OCI-LY7 (cell line): ENCODE results near the gene KIFC1. TPM values are rescaled to one million over a fixed set of nuclear protein-coding genes. Genes with fewer than 3 reads are reported as not detected.

ENCODE experiments used
- BruUV-seq: library from RNA; stranded (reverse); fragments of 400-500 nt; replicated peaks from 2 replicates; lab custom pipeline; 2021; lab: Mats Ljungman, UMichigan
- CTCF ChIA-PET: fragments of 300-600 bp; sonication (Branson Sonifier 250); formaldehyde crosslinking; loops from one replicate; lab custom pipeline; 2022; ENCODE audit warnings: antibody characterized with exemption; ENCODE audit not compliant: unreplicated experiment; lab: Charles Lee
- POLR2A ChIA-PET: fragments of 300-600 bp; sonication (Branson Sonifier 250); formaldehyde crosslinking; loops from one replicate; lab custom pipeline; 2022; ENCODE audit warnings: antibody characterized with exemption; lab: Charles Lee
- DNase-seq: peaks from one replicate; pipeline ENCODE4 v3.0.0-alpha.2; 2015; ENCODE audit warnings: low spot score
- H2AFZ ChIP-seq: fragments of 200-600 bp; sonication (generic), shearing (Covaris generic); 2 replicates; pipeline ENCODE4 v1.6.1; 2014; ENCODE audit warnings: mild to moderate bottlenecking, antibody characterized with exemption, low read length, moderate library complexity
- H3K27ac ChIP-seq: fragments of 200-600 bp; sonication (generic); 2 replicates; pipeline ENCODE4 v1.5.1; 2014; ENCODE audit warnings: mixed run types, low read depth, mild to moderate bottlenecking, moderate library complexity, low read length, inconsistent platforms; ENCODE audit not compliant: poor library complexity, severe bottlenecking
- H3K36me3 ChIP-seq: fragments of 200-600 bp; sonication (generic); 2 replicates; pipeline ENCODE4 v1.6.1; 2014; ENCODE audit warnings: mild to moderate bottlenecking, antibody characterized with exemption, low read length, moderate library complexity, mixed read lengths; ENCODE audit not compliant: insufficient read depth
- H3K4me1 ChIP-seq: fragments of 200-600 bp; sonication (generic); 2 replicates; pipeline ENCODE4 v1.5.1; 2014; ENCODE audit warnings: mild to moderate bottlenecking, low read length; ENCODE audit not compliant: insufficient read depth, poor library complexity, severe bottlenecking
- H3K4me2 ChIP-seq: fragments of 200-600 bp; sonication (generic); 2 replicates; pipeline ENCODE4 v1.6.1; 2014; ENCODE audit warnings: mild to moderate bottlenecking, low read length
- H3K4me3 ChIP-seq: fragments of 200-600 bp; sonication (generic); 2 replicates; pipeline ENCODE4 v1.5.1; 2014; ENCODE audit warnings: mild to moderate bottlenecking, low read depth, low read length; ENCODE audit not compliant: poor library complexity, severe bottlenecking
- H3K79me2 ChIP-seq: fragments of 200-600 bp; sonication (generic); 2 replicates; pipeline ENCODE4 v1.6.1; 2016; ENCODE audit warnings: low read depth, mild to moderate bottlenecking, low read length, moderate library complexity, mixed read lengths; ENCODE audit not compliant: insufficient read depth
- H3K9me2 ChIP-seq: fragments of 200-600 bp; sonication (generic); 2 replicates; pipeline ENCODE4 v1.6.1; 2016; ENCODE audit warnings: mild to moderate bottlenecking, low read length, mixed read lengths; ENCODE audit not compliant: insufficient read depth
- H3K9me3 ChIP-seq: fragments of 200-600 bp; sonication (generic); 2 replicates; pipeline ENCODE4 v1.6.1; 2014; ENCODE audit warnings: mild to moderate bottlenecking, mixed run types, low read length, mixed read lengths
- H4K20me1 ChIP-seq: fragments of 200-600 bp; sonication (generic); 2 replicates; pipeline ENCODE4 v1.6.1; 2014; ENCODE audit warnings: mild to moderate bottlenecking, antibody characterized with exemption, low read length, moderate library complexity, mixed read lengths; ENCODE audit not compliant: insufficient read depth
- EZH2phosphoT487 ChIP-seq: fragments of 200-600 bp; sonication (generic); IDR thresholded peaks from 2 replicates; pipeline ENCODE4 v1.6.1; 2018; ENCODE audit warnings: low read depth, borderline replicate concordance, mild to moderate bottlenecking, mixed run types, antibody characterized with exemption, low read length, moderate library complexity, mixed read lengths
- intact Hi-C: fragments of 100-400 bp; cut with micrococcal nuclease; formaldehyde crosslinking; loops from one replicate; pipeline ENCODE4 v1.10.0; 2022; ENCODE audit not compliant: unreplicated experiment
- total RNA-seq, 2 experiments: library from RNA; depleted of rRNA in 1 of 2; stranded (reverse); fragments of >200 nt in 1 of 2; shearing (Covaris generic) in 1 of 2; gene quantifications; 2 replicates each; pipeline ENCODE4 v1.2.3, GENCODE V29; 2014 to 2022
- TF ChIP-seq, protein P1 (sequence below): fragments of 200-600 bp; sonication (generic); conservative IDR thresholded peaks from 2 replicates; pipeline ENCODE4 v1.5.1; 2014; ENCODE audit warnings: mild to moderate bottlenecking, antibody characterized with exemption, low read length, moderate library complexity, mixed read lengths

KIFC1 gene
- total RNA-seq, 2 experiments from 2014 or later: 138 to 167 TPM

- peaks cover 35% of the 10 kb centered on the region for H3K4me1 ChIP-seq
- peak overlapping the region; percentile 92 for H3K4me2 ChIP-seq
- H4K20me1 ChIP-seq: peaks cover 30% of the 10 kb centered on the region
- peak overlapping the region; percentile 30; the same call in 1 of the 2 replicates for H2AFZ ChIP-seq
- peak overlapping the region; percentile 90 for H3K27ac ChIP-seq
- ChIA-PET POLR2A (interaction anchor here (1.0 to 1.2 kb wide), 3 partner anchors 34 to 319 kb away, joined by 3 to 6 read pairs (median 5); partner anchors contain the start of genes HLA-DPA1 and TAPBP), CTCF (no interaction called here)
- no peaks in the 10 kb centered on the region for H3K9me3 ChIP-seq
- H3K4me3 ChIP-seq: peak overlapping the region; percentile 94
- peaks cover 53% of the 10 kb centered on the region for H3K79me2 ChIP-seq
- BruUV-seq: no TSS peak
- DNase-seq: peak; percentile 42
- intact Hi-C loops: loop anchor here (1.0 to 10.0 kb wide), 8 partner anchors 18 to 1577 kb away; partner anchors contain the start of genes B3GALT4, CUTA, HSPA1A and HSPA1L
- TF ChIP-seq, protein P1, sequence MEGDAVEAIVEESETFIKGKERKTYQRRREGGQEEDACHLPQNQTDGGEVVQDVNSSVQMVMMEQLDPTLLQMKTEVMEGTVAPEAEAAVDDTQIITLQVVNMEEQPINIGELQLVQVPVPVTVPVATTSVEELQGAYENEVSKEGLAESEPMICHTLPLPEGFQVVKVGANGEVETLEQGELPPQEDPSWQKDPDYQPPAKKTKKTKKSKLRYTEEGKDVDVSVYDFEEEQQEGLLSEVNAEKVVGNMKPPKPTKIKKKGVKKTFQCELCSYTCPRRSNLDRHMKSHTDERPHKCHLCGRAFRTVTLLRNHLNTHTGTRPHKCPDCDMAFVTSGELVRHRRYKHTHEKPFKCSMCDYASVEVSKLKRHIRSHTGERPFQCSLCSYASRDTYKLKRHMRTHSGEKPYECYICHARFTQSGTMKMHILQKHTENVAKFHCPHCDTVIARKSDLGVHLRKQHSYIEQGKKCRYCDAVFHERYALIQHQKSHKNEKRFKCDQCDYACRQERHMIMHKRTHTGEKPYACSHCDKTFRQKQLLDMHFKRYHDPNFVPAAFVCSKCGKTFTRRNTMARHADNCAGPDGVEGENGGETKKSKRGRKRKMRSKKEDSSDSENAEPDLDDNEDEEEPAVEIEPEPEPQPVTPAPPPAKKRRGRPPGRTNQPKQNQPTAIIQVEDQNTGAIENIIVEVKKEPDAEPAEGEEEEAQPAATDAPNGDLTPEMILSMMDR: no peak
- TF ChIP-seq EZH2phosphoT487: no peak
- H3K9me2 ChIP-seq: no peaks in the 10 kb centered on the region
- H3K36me3 ChIP-seq: peaks cover 48% of the 10 kb centered on the region
These were observed 435 bp downstream of the KIFC1 start for GRCh38 chr6:33391922-33392594.

DNA sequence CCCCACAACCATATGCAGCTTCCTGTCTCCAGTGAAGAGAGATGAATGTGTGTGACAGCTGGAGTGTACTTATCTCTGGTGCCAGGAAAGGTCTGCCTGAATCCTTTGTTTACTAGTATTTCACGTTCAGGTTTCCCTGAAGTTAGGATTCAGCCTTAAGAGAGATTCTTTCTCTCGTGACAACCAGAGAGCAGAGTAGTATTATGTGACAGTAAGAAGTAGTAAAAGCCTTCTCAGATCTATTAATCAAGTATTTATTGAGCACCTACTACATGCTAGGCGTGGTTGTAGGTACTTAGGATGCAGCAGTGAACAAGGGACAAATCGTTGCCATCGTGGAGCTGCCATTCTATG lies 949 bp downstream of the KIFC1 start:
- Histone ChIP-seq H3K36me3 (peaks cover 50% of the 10 kb centered on the region), H2AFZ (no peak overlapping the region), H3K9me2 (no peaks in the 10 kb centered on the region), H3K4me1 (peaks cover 35% of the 10 kb centered on the region), H3K27ac (peak overlapping the region; percentile 90), H3K4me3 (peak overlapping the region; percentile 94), H4K20me1 (peaks cover 30% of the 10 kb centered on the region), H3K9me3 (no peaks in the 10 kb centered on the region), H3K79me2 (peaks cover 58% of the 10 kb centered on the region), H3K4me2 (peak overlapping the region; percentile 92)
- intact Hi-C loops: loop anchor here (5.0 to 10.0 kb wide), 3 partner anchors 95 to 1578 kb away; partner anchors contain the start of genes B3GALT4, HSPA1A, HSPA1L and RGL2
- TF ChIP-seq EZH2phosphoT487: no peak
- TF ChIP-seq, protein P1: no peak
- TSS peak; percentile 77 for BruUV-seq
- peak; percentile 28 for DNase-seq
- ChIA-PET CTCF (no interaction called here), POLR2A (interaction anchor here (1.0 to 1.2 kb wide), 4 partner anchors 33 to 319 kb away, joined by 3 to 6 read pairs (median 4); partner anchors contain the start of genes HLA-DPA1, RPS18, TAPBP and VPS52)

GRCh38 chr6:33392979-33393378 lies 1.4 kb downstream of the KIFC1 start:
- Histone ChIP-seq H3K4me3 (peak overlapping the region; percentile 94), H3K27ac (peak overlapping the region; percentile 90), H3K4me2 (peak overlapping the region; percentile 92), H4K20me1 (peaks cover 30% of the 10 kb centered on the region), H3K9me2 (no peaks in the 10 kb centered on the region), H3K36me3 (peaks cover 54% of the 10 kb centered on the region), H3K4me1 (peaks cover 35% of the 10 kb centered on the region), H3K79me2 (peaks cover 62% of the 10 kb centered on the region), H3K9me3 (no peaks in the 10 kb centered on the region), H2AFZ (no peak overlapping the region)
- ChIA-PET CTCF (no interaction called here), POLR2A (interaction anchor here (1.0 to 1.2 kb wide), 3 partner anchors 33 to 320 kb away, joined by 3 to 6 read pairs (median 3); partner anchors contain the start of genes HLA-DPA1, RPS18 and VPS52)
- no TSS peak for BruUV-seq
- TF ChIP-seq, protein P1: no peak
- no peak for TF ChIP-seq EZH2phosphoT487
- DNase-seq: no peak
- intact Hi-C loops: loop anchor here (5.0 to 10.0 kb wide), 3 partner anchors 96 to 1578 kb away; partner anchors contain the start of genes B3GALT4, HSPA1A, HSPA1L and RGL2
